22Rv1 (cell line): ENCODE measurements around the gene TMEM182.

Experiments used
- H3K27ac ChIP-seq: fragments of 450-650 bp; 2 replicates; pipeline ENCODE4 v1.5.1; 2017
- ZFX ChIP-seq: fragments of 450-650 bp; IDR thresholded peaks from 2 replicates; pipeline ENCODE4 v1.6.1; 2017; ENCODE audit warnings: antibody characterized with exemption, borderline replicate concordance
- TF ChIP-seq, protein P1 (sequence below): fragments of 450-650 bp; IDR thresholded peaks from 2 replicates; pipeline ENCODE4 v1.5.1; 2017; ENCODE audit warnings: mild to moderate bottlenecking

Gene TMEM182

DNA sequence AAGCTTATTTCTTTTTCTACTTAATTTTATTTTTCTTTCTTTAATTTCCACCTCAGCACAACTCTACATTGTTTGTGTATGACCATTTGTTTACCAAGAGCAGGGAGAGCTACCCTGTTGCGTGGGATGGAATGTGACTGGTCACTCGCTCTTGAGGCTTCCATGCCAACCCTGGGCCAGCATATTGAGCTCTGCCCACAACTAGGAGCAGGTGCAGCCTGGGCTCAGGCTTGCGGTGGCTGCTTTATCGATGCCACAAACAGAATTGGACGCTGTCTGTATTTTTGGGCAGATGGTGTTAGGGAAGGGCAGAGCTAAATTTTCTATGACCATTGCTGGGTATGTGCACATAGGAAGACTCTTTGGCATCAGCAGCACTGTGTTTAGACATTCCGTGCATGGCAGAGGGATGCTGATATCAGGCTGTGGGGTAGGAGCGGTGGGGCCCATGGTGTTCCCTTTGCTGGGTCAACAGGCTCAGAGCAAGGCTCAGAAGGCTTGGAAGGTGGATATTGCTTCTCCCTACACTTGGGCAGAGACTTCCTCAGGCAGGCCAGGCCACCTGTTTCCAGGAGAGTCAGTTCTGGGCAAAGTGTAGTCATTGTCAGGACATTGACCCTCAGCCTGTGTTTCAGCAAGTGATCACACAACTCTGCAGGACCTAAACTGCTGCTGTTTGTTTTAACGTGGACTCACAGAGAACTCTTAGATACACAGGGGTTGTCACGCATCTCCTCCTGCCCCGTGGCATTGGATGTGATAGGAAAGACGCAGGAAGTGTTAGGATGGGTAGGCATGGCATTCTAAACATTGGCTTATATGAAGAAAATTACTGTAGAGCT is 40.2 kb downstream of the TMEM182 start:
- no peak for TF ChIP-seq ZFX
- TF ChIP-seq, protein P1, sequence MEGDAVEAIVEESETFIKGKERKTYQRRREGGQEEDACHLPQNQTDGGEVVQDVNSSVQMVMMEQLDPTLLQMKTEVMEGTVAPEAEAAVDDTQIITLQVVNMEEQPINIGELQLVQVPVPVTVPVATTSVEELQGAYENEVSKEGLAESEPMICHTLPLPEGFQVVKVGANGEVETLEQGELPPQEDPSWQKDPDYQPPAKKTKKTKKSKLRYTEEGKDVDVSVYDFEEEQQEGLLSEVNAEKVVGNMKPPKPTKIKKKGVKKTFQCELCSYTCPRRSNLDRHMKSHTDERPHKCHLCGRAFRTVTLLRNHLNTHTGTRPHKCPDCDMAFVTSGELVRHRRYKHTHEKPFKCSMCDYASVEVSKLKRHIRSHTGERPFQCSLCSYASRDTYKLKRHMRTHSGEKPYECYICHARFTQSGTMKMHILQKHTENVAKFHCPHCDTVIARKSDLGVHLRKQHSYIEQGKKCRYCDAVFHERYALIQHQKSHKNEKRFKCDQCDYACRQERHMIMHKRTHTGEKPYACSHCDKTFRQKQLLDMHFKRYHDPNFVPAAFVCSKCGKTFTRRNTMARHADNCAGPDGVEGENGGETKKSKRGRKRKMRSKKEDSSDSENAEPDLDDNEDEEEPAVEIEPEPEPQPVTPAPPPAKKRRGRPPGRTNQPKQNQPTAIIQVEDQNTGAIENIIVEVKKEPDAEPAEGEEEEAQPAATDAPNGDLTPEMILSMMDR, result no peak
- H3K27ac ChIP-seq, result no peak overlapping the region

DNA sequence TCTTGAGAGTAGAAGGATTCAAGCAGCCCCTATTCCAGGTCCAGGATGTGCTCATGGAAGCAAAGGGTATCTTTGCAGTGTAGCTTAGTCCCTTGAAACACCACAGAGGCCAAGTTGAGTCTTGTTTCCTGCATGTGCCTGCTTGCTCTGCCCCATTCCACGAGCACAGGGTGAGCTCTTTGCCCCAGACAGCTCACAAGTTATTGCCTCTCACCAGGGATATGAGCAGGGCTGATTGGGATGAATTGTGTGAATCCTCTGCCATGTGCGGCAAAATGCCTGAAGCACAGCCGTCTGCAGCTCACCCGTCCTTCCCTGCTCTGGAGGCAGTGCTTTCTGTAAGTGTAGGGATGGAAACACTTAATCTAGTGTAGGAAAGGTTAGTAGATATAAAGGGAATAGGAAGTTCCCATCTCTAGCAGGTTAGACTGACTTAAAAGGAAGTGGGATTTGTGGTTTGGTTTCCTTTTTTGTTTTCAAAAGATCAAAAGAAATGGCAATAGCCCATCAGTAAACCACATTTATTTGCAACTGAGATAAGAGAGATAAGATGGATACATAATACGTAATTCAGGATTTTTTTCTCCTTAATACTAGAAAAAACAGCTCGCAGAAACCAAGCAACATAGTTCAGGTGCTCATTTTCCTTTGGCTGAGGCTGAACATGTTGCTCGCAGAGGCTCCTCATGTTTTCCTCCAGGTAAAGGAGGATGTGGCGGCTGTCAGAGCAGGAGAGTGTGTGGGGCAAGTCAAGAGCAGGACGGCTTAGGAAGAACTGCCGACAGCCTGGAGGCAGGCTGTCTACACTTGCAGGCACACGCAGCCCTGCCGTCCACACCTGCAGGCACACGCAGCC is 41.4 kb downstream of the TMEM182 start:
- TF ChIP-seq, protein P1, result no peak
- no peak for TF ChIP-seq ZFX
- H3K27ac ChIP-seq, result no peak overlapping the region

DNA sequence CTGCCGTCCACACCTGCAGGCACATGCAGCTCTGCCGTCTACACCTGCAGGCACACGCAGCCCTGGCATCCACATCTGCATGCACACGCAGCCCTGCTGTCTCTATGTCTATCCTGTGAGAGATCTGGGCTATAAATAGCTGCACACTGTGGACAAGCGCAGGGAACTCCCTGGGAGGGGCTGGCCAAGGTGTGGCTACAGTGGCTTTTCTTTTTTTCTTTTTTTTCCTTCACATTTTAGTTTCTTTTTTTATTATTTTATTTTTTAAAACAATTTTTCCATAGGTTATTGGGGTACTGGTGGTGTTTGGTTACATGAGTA is 42.0 kb downstream of the TMEM182 start:
- no peak overlapping the region for H3K27ac ChIP-seq
- TF ChIP-seq, protein P1, result no peak
- no peak for TF ChIP-seq ZFX

DNA sequence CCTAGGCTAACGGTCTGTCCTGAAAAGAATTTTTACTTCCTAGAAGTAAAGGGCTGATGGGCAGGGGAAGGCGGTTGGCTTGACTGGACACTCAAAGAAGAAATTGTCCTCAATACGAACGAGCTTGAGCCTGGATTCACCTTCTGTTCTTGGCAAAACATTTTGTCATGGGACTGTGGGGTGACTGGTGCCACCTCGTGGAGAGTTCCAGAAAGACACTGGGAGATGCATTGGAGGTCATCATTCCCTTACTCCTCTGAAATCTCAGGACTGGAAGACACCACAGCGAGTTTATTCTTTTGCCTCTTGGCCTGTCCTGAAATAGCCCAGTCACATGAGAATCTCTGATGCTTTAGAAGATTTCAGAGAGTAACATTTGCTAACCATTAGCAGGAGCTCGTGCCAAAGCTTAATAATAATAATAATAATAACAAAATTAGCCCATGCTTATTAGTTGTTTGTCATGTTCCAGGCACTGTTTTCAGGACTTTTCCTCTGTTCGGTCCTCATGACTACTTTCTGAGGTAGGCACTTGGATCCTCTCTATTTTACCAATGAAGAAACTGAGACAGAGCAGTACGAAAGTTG is 44.5 kb downstream of the TMEM182 start:
- H3K27ac ChIP-seq, result no peak overlapping the region
- TF ChIP-seq, protein P1, result peak; percentile 92
- no peak for TF ChIP-seq ZFX

DNA sequence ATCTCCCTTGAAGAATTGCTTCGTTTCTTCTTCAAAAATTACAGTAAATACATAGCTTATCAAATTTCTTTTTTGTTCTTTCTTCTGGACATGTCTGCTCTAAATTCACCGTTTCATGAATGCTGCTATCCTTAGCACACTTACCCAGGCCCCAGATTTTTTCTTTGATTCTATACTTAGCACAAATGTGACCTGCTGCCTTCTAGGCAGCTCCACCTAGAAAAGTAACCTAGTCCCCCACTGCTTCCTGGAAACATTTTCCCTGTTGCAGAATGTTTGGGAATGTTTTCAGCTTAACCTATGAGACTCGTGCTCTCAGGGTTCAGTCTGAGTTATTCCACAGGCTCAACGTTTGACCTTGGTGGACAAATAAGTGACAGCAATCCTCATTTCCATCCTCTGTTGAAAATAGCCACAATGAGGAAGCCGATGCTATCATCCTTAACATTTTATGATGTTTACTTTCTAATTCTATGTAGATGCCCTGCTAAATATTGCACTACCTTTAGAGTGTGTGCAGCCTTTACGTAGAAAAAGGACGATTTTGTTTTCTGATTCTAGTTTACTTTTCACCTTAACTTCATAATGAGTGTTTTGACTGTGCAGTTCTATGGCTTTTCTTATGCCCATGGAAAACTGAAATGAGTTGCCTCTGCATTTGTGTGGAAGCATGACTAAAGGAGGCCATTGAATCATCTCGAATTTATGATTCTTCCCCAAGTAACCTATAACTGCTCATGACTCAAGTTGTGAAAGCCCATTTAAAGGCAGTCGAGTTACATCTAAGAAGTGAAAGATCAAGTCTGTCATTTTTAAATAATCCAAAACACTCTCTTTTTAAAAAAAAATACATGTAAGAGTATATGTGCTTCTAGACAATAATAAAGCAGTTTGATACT is 47.7 kb downstream of the TMEM182 start:
- TF ChIP-seq, protein P1, result no peak
- TF ChIP-seq ZFX, result no peak
- no peak overlapping the region for H3K27ac ChIP-seq

DNA sequence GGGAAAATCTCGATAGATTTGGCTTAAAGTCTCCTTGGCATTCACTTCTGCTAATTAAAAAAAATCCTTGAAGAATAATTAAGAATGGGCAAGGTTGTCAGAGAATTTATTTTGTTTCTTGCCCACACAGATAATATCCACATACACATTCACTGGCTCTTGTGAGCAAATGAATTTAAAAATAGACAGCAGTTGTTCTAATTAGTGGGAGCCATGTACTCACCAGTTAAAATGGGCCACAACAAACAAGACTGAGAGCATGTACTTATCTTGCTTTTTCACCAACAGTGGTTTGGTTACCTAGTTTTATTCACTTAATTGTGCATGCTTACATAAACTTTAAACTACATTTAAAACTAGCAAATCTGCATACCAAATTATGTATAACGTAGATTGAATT is 53.5 kb downstream of the TMEM182 start:
- no peak overlapping the region for H3K27ac ChIP-seq
- TF ChIP-seq ZFX, result no peak
- TF ChIP-seq, protein P1, result no peak
